Tibial artery (tissue), 4 donors: Measurements from ENCODE around the gene TRIM5.

Experiments used
- DNase-seq, 2 donors: peaks; one replicate each; pipeline ENCODE4 v3.0.0-alpha.2; 2019
- H3K27ac ChIP-seq, 2 donors: fragments of 200-600 bp; sonication (generic) in 1 of 2; 1 replicate in 1 of 2; 2 replicates in 1 of 2; pipeline ENCODE4 v1.5.1; 2018 to 2019; ENCODE audit warnings: mild to moderate bottlenecking in 1 of 2
- H3K27me3 ChIP-seq, 2 donors: fragments of 200-600 bp; sonication (generic) in 1 of 2; one replicate each; pipeline versions ENCODE4 v1.5.1 to v1.6.0; 2016 to 2019
- H3K36me3 ChIP-seq, 3 donors: fragments of 200-600 bp; sonication (generic) in 2 of 3; one replicate each; pipeline ENCODE4 v1.5.1; 2016 to 2019; ENCODE audit warnings: mild to moderate bottlenecking in 2 of 3
- H3K4me1 ChIP-seq, 4 donors: fragments of 200-600 bp; sonication (generic) in 2 of 4; 1 replicate in 3 of 4; 2 replicates in 1 of 4; pipeline ENCODE4 v1.5.1; 2016 to 2019
- H3K4me3 ChIP-seq, 2 donors: fragments of 200-600 bp; sonication (generic) in 1 of 2; 1 replicate in 1 of 2; 2 replicates in 1 of 2; pipeline ENCODE4 v1.5.1; 2018 to 2019; ENCODE audit warnings: mild to moderate bottlenecking in 2 of 2
- H3K9me3 ChIP-seq, 3 donors: fragments of 200-600 bp; sonication (generic) in 1 of 3; one replicate each; pipeline ENCODE4 v1.5.1; 2016 to 2019
- CTCF ChIP-seq, 2 experiments: fragments of 200-600 bp in 1 of 2; fragments of 450-650 bp in 1 of 2; IDR thresholded peaks; one replicate each; pipeline ENCODE4 v1.5.1; 2017 to 2019; ENCODE audit warnings: antibody characterized with exemption in 2 of 2, mild to moderate bottlenecking in 1 of 2, moderate library complexity in 1 of 2
- intact Hi-C: fragments of 100-400 bp; cut with DNase I; formaldehyde crosslinking; loops from one replicate; pipeline ENCODE4 v1.15.0; 2023; ENCODE audit warnings: low total_unique reads

Gene TRIM5

GRCh38 chr11:5671831-5672230 lies 13.0 kb downstream of the TRIM5 start:
- intact Hi-C loops: no loop called here
- peaks cover 36 to 43% (median 43%) of the 10 kb centered on the region in 3 donors for H3K36me3 ChIP-seq
- H3K4me3 ChIP-seq: no peak overlapping the region
- no peak for DNase-seq
- no peaks in the 10 kb centered on the region for H3K9me3 ChIP-seq
- H3K4me1 ChIP-seq: no peaks in the 10 kb centered on the region
- no peaks in the 10 kb centered on the region for H3K27me3 ChIP-seq
- TF ChIP-seq CTCF (IDR thresholded peaks at IDR 0.05): no peak
- no peak overlapping the region for H3K27ac ChIP-seq

- peaks cover 60 to 66% (median 62%) of the 10 kb centered on the region in 3 donors for H3K36me3 ChIP-seq
- no peak for DNase-seq
- H3K9me3 ChIP-seq: no peaks in the 10 kb centered on the region
- no peak overlapping the region for H3K4me3 ChIP-seq
- intact Hi-C loops: no loop called here
- H3K27ac ChIP-seq: no peak overlapping the region
- no peaks in the 10 kb centered on the region for H3K4me1 ChIP-seq
- H3K27me3 ChIP-seq: no peaks in the 10 kb centered on the region
- TF ChIP-seq CTCF (IDR thresholded peaks at IDR 0.05): no peak
These were observed 18.5 kb downstream of the TRIM5 start for GRCh38 chr11:5666402-5666793.

- H3K27me3 ChIP-seq: no peaks in the 10 kb centered on the region
- peaks cover 58 to 66% (median 60%) of the 10 kb centered on the region in 3 donors for H3K36me3 ChIP-seq
- no peaks in the 10 kb centered on the region for H3K9me3 ChIP-seq
- intact Hi-C loops: no loop called here
- no peak overlapping the region for H3K27ac ChIP-seq
- no peaks in the 10 kb centered on the region for H3K4me1 ChIP-seq
- no peak for DNase-seq
- H3K4me3 ChIP-seq: no peak overlapping the region
- no peak for TF ChIP-seq CTCF (IDR thresholded peaks at IDR 0.05)
These were observed 19.0 kb downstream of the TRIM5 start for GRCh38 chr11:5665746-5666401.

GRCh38 chr11:5665051-5665570 lies 19.8 kb downstream of the TRIM5 start:
- Histone ChIP-seq H3K36me3 (peaks cover 50 to 66% (median 53%) of the 10 kb centered on the region in 3 donors), H3K9me3 (no peaks in the 10 kb centered on the region), H3K27me3 (no peaks in the 10 kb centered on the region), H3K4me3 (no peak overlapping the region), H3K4me1 (no peaks in the 10 kb centered on the region), H3K27ac (no peak overlapping the region)
- DNase-seq: no peak
- intact Hi-C loops: no loop called here
- TF ChIP-seq CTCF (IDR thresholded peaks at IDR 0.05): no peak

- Histone ChIP-seq H3K36me3 (peaks cover 36 to 54% (median 39%) of the 10 kb centered on the region in 3 donors), H3K27me3 (no peaks in the 10 kb centered on the region), H3K9me3 (no peaks in the 10 kb centered on the region), H3K4me3 (no peak overlapping the region), H3K4me1 (no peaks in the 10 kb centered on the region), H3K27ac (no peak overlapping the region)
- no peak for DNase-seq
- intact Hi-C loops: no loop called here
- no peak for TF ChIP-seq CTCF (IDR thresholded peaks at IDR 0.05)
These were observed 21.4 kb downstream of the TRIM5 start for GRCh38 chr11:5663511-5663910.
